Osteocyte (in vitro differentiated cells): ENCODE results near the gene SPOCD1. TPM values are rescaled to one million over a fixed set of nuclear protein-coding genes. Genes with fewer than 3 reads are reported as not detected.

ENCODE experiments used
- DNase-seq: peaks from one replicate; pipeline ENCODE4 v3.0.0; 2021; ENCODE audit warnings: mixed read lengths; ENCODE audit not compliant: unreplicated experiment; ENCODE audit errors: extremely low spot score
- H3K27ac Mint-ChIP-seq: one replicate; pipeline ENCODE4 v1.8.0; 2021; ENCODE audit warnings: mild to moderate bottlenecking, mixed read lengths; ENCODE audit not compliant: unreplicated experiment
- H3K27me3 Mint-ChIP-seq: one replicate; pipeline ENCODE4 v1.8.0; 2021; ENCODE audit warnings: mixed read lengths; ENCODE audit not compliant: unreplicated experiment
- H3K36me3 Mint-ChIP-seq: one replicate; pipeline ENCODE4 v1.8.0; 2021; ENCODE audit warnings: mixed read lengths; ENCODE audit not compliant: unreplicated experiment
- H3K4me1 Mint-ChIP-seq: one replicate; pipeline ENCODE4 v1.8.0; 2021; ENCODE audit warnings: mixed read lengths; ENCODE audit not compliant: unreplicated experiment
- H3K4me3 Mint-ChIP-seq: one replicate; pipeline ENCODE4 v1.8.0; 2021; ENCODE audit warnings: mild to moderate bottlenecking, moderate library complexity, mixed read lengths; ENCODE audit not compliant: unreplicated experiment
- H3K9me3 Mint-ChIP-seq: one replicate; pipeline ENCODE4 v1.8.0; 2021; ENCODE audit warnings: mixed read lengths; ENCODE audit not compliant: unreplicated experiment
- CTCF ChIP-seq: fragments of 200-600 bp; sonication (generic); IDR thresholded peaks from 2 replicates; pipeline ENCODE4 v1.5.0; 2021; ENCODE audit warnings: antibody characterized with exemption, mild to moderate bottlenecking, moderate library complexity
- long read RNA-seq: library from polyadenylated mRNA; unstranded; transcript quantifications from one replicate; pipeline ENCODE4 v2.0.0, GENCODE V29; 2021
- total RNA-seq: library from RNA; stranded (reverse); gene quantifications from 2 replicates; pipeline ENCODE4 v1.2.1, GENCODE V29; 2021

SPOCD1 gene
- 0.44 and 0.67 TPM in 2 replicates for total RNA-seq
- long read RNA-seq = 0 reads

DNA sequence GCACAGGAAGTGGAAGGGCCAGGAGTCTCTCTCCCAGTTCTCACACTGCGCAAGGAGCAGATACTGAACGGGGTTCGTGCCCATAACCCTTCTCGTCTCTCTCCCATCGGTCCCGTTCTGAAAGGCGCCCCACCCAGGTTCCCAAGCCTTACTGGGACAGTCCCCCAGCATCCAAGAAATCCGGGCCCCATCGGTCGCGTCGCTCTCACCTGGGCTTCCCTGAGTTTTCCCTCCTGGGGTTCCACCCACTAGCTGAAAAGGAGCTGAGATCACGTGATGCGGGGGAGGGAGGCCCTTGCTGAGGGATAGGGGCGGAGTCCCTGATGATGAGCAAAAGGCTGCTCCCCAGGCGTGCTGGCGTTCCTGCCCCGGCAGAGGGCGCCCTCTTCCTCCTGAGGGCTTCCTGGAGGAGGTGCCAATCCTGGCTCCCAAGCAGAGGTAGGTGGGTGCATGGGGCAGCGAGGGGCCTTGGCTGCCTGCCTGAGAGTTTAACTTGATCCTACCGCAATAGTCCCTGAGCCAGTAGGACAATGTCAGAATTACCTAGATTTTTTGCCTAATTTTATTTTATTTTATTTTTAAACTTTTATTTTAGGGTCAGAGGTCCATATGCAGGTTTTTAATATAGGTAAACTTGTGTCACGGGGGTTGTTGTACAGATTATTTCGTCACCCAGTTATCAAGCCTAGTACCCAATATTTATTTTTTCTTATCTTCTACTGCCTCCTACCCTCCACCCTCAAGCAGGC lies at the start of gene SPOCD1:
Gene SPOCD1, minus strand, starts transcription at position 271 of the 749 bp plus-strand sequence. CDS start 689 bp downstream, outside the sequence.
- Mint-ChIP-seq H3K27ac (no peak within 1 kb of the TSS), H3K4me3 (no peak within 1 kb of the TSS), H3K27me3 (no peaks in the 10 kb centered on the region), H3K4me1 (no peaks in the 10 kb centered on the region), H3K36me3 (no peaks in the 10 kb centered on the region), H3K9me3 (no peaks in the 10 kb centered on the region)
- TF ChIP-seq CTCF = peak; percentile 64
- DNase-seq = peak; percentile 88

DNA sequence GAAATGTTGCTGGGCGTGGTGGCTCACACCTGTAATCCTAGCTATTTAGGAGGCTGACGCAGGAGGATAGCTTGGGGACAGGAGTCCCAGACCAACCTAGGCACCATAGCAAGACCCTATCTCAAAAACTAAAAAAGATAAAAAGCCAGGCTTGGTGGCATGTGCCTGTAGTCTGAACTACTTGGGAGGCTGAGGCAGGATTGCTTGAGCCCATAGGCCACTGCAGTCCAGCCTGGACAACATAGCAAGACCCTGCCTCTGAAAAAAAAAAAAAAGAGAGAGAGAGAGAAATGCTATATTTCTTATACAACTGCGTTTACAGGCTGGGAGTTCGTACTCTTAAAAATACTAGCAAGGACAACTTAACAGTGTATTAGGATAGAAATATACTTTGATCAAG lies 46.2 kb upstream of the SPOCD1 start:
- Mint-ChIP-seq H3K27ac (no peak overlapping the region), H3K4me1 (no peaks in the 10 kb centered on the region), H3K36me3 (no peaks in the 10 kb centered on the region), H3K4me3 (no peak overlapping the region), H3K27me3 (no peaks in the 10 kb centered on the region), H3K9me3 (no peaks in the 10 kb centered on the region)
- no peak for DNase-seq
- TF ChIP-seq CTCF = no peak

DNA sequence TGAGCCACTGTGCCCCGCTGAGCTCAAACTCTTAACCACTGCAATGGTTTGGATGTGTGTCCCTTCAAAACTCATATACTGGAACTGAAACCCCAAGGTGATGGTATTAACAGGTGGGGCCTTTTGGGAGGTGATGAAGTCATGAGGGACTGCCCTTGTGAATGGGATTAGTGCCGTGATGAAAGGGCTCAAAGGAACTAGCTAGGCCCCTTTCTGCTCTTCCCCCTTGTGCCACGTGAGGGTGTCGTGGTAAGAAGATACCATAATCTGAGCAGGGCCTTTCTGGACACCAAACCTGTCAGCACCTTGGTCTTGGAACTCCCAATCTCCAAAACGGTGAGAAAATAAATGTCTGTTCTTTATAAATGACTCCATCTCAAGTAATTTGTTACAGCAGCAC lies 45.5 kb upstream of the SPOCD1 start:
- Mint-ChIP-seq H3K36me3 (no peaks in the 10 kb centered on the region), H3K4me1 (no peaks in the 10 kb centered on the region), H3K27me3 (no peaks in the 10 kb centered on the region), H3K9me3 (no peaks in the 10 kb centered on the region), H3K27ac (no peak overlapping the region), H3K4me3 (no peak overlapping the region)
- no peak for DNase-seq
- TF ChIP-seq CTCF = no peak

DNA sequence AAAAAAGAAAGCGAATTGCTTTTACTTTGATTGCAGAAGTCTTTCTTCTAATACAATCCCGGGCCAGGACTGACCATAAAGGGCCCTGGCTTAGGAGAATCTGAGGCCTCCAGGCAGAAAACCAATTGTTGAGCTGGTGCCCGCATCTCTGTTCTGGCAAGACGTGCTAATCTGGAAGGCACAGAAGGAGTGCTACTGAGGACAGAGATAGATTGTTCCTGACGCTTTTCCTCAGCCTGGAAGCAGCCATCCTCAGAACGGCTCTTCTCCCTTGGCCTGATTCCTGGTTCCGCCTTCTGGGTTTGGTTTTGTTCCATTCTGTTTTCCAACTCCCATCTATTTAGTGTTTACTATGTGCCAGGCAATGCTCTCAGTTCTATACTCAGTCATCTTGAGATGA lies 44.8 kb upstream of the SPOCD1 start:
- Mint-ChIP-seq H3K9me3 (no peaks in the 10 kb centered on the region), H3K36me3 (no peaks in the 10 kb centered on the region), H3K27me3 (no peaks in the 10 kb centered on the region), H3K27ac (no peak overlapping the region), H3K4me3 (no peak overlapping the region), H3K4me1 (no peaks in the 10 kb centered on the region)
- no peak for TF ChIP-seq CTCF
- DNase-seq = no peak

DNA sequence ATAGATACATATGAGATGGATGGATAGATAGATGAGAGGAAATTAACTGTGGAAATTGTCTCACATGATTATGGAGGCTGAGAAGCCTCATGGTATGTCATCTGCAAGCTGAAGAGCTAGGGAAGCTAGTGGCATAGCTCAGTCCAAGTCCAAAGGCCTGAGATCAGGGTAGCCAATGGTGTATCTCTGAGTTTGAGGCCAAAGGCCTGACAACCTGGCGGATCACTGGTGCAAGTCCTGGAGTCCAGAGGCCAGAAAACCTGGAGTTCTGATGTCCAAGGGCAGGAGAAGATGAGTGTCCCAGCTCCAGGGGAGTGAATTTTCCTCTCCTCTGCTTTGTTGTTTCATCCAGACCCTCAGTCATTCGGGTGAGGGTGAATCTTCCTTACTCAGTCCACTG lies 43.9 kb upstream of the SPOCD1 start:
- no peak for TF ChIP-seq CTCF
- no peaks in the 10 kb centered on the region for H3K36me3 Mint-ChIP-seq
- no peaks in the 10 kb centered on the region for H3K4me1 Mint-ChIP-seq
- H3K27ac Mint-ChIP-seq = no peak overlapping the region
- H3K4me3 Mint-ChIP-seq = no peak overlapping the region
- no peak for DNase-seq
- H3K27me3 Mint-ChIP-seq = no peaks in the 10 kb centered on the region
- no peaks in the 10 kb centered on the region for H3K9me3 Mint-ChIP-seq
